AG04450 (cell line): ENCODE data around the gene DTNBP1. TPM values are rescaled to one million over a fixed set of nuclear protein-coding genes. Genes with fewer than 3 reads are reported as not detected.

Experiments
- CTCF ChIA-PET: fragments of 300-600, 350-600 bp; formaldehyde crosslinking; extraction: SDS; loops from one replicate; lab custom pipeline; 2022; ENCODE audit warnings: antibody characterized with exemption, inconsistent platforms; lab: Charles Lee
- POLR2A ChIA-PET: fragments of 350-600 bp; formaldehyde crosslinking; extraction: SDS; loops from one replicate; lab custom pipeline; 2021; ENCODE audit warnings: antibody characterized with exemption, inconsistent platforms; lab: Yijun Ruan, JAX
- DNase-seq: peaks from one replicate; pipeline ENCODE4 v3.0.0-alpha.2; 2011; ENCODE audit warnings: low read depth, low spot score
- H3K27ac ChIP-seq: one replicate; pipeline ENCODE4 v1.5.1; 2012; ENCODE audit warnings: low read depth, low read length, control low read depth
- H3K27me3 ChIP-seq: one replicate; pipeline ENCODE4 v1.6.0; 2012; ENCODE audit warnings: low read length; ENCODE audit not compliant: control insufficient read depth, insufficient read depth
- H3K4me3 ChIP-seq: 2 replicates; pipeline ENCODE4 v1.5.1; 2011; ENCODE audit warnings: mild to moderate bottlenecking, low read depth, low read length, control low read depth
- H3K9me3 ChIP-seq: 2 replicates; pipeline ENCODE4 v1.5.1; 2012; ENCODE audit warnings: low read length; ENCODE audit not compliant: control insufficient read depth, insufficient read depth
- polyA plus RNA-seq: library from polyadenylated mRNA; depleted of rRNA; stranded (reverse); fragments of >200 nt; gene quantifications from 2 replicates; pipeline ENCODE4 v1.2.3, GENCODE V29; 2011
- TF ChIP-seq, protein P1 (sequence below): IDR thresholded peaks from 2 replicates; pipeline ENCODE4 v1.5.1; 2011; ENCODE audit warnings: low read depth, low read length, control low read depth, inconsistent platforms

DTNBP1 gene
- polyA plus RNA-seq, 1 experiment, result 15.2 TPM

DNA sequence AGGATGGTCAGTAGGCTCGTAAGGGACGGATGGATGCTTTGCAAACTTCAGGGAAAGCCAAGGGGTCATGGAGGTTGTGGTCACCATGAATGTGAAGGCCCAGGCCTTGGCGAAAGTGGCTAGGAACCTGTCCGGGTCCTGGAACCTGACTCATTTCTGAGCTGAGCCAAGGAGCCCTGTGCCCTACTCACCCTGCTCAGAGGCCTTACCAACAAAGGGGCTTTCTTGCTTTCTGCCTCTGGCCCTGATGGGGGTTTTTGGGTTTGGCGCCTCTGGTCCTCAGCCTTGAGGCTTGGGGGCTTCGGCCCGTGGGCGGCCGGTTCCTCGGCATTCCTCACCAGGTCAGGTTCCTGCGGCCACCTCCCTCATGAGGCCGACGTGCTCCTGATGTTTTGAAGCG lies 155.1 kb downstream of the DTNBP1 start:
- TF ChIP-seq, protein P1, sequence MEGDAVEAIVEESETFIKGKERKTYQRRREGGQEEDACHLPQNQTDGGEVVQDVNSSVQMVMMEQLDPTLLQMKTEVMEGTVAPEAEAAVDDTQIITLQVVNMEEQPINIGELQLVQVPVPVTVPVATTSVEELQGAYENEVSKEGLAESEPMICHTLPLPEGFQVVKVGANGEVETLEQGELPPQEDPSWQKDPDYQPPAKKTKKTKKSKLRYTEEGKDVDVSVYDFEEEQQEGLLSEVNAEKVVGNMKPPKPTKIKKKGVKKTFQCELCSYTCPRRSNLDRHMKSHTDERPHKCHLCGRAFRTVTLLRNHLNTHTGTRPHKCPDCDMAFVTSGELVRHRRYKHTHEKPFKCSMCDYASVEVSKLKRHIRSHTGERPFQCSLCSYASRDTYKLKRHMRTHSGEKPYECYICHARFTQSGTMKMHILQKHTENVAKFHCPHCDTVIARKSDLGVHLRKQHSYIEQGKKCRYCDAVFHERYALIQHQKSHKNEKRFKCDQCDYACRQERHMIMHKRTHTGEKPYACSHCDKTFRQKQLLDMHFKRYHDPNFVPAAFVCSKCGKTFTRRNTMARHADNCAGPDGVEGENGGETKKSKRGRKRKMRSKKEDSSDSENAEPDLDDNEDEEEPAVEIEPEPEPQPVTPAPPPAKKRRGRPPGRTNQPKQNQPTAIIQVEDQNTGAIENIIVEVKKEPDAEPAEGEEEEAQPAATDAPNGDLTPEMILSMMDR, result no peak
- ChIA-PET POLR2A (no interaction called here), CTCF (no interaction called here)
- H3K27me3 ChIP-seq, result no peaks in the 10 kb centered on the region
- H3K27ac ChIP-seq, result no peak overlapping the region
- no peak for DNase-seq
- H3K4me3 ChIP-seq, result no peak overlapping the region
- no peaks in the 10 kb centered on the region; the same call in 1 of the 2 replicates for H3K9me3 ChIP-seq

DNA sequence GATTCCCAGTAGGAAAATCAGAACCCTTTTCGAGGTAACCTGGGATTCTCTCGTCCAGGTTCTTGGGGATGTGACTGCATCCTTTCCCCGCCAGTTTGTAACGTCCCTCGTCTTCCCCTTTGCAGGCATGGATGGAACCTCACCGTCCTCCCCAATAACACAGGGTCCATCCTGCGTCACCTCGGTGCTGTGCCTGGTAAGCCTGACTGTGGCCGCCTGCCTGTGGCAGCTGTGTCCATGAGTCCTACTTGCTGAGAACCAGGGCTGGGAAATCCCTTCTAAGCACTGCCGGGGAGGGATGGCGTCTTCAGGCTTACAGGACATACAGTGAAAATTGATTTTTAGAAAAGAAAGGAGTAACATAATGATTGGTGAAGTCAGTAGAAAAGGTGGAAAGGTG lies 155.6 kb downstream of the DTNBP1 start:
- CTCF ChIA-PET, result no interaction called here
- Histone ChIP-seq H3K27me3 (no peaks in the 10 kb centered on the region), H3K9me3 (no peaks in the 10 kb centered on the region; the same call in 1 of the 2 replicates), H3K4me3 (no peak overlapping the region), H3K27ac (no peak overlapping the region)
- DNase-seq, result no peak
- POLR2A ChIA-PET, result no interaction called here
- TF ChIP-seq, protein P1, result no peak

DNA sequence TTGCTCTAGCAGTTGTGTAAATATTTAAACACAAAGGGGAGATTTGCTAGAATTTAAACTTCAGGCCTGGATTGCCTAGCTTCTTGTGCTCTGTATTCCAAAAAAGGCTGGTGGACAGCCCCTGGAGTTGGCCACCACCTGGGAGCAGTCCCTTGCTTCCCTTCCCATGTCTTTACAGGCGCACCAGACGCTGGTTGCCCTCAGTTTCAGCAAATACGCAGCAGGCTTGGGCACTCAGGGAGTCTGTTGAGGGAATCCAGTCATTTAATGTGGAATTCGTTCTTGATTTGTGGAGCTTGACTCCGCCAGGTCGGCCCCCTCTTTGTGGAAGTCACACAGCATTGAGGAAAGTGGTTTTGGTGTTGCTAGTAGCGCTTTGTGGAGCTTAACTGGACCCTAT lies 156.8 kb downstream of the DTNBP1 start:
- CTCF ChIA-PET, result no interaction called here

DNA sequence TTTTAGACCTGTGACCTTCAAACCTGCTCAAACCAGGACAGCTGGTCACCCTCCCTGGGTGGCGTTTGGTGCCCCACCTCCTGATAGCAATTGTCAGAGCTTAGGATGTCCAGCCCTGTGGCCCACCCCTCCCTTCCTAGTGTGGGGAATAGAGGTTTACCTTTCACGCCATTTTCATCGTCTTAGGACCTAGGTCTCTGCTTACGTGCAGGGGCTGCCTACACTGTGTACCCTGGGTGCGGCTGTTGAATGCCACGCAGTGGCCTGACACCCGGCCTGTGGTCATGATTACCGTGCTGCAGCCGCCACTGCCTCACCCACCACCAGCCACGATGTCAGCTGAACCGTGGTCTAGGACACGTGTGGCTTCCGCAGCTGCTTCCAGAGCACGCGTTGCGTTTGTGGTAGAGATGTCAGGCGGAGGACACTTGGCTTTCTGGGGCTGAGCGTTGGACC lies 157.3 kb downstream of the DTNBP1 start:
- ChIA-PET POLR2A (interaction anchor here (0.7 to 1.4 kb wide), 3 partner anchors 119 to 1363 kb away, joined by 3 to 6 read pairs (median 5); no protein-coding TSS in a partner anchor), CTCF (no interaction called here)
- Histone ChIP-seq H3K27me3 (no peaks in the 10 kb centered on the region), H3K4me3 (peak overlapping the region; percentile 25), H3K27ac (peak overlapping the region; percentile 80), H3K9me3 (no peaks in the 10 kb centered on the region; the same call in 1 of the 2 replicates)
- DNase-seq, result no peak
- TF ChIP-seq, protein P1, result no peak

More for the DNA sequence above, 156.8 kb downstream of the DTNBP1 start:
- no peaks in the 10 kb centered on the region; the same call in 1 of the 2 replicates for H3K9me3 ChIP-seq
- H3K27me3 ChIP-seq, result no peaks in the 10 kb centered on the region
- H3K4me3 ChIP-seq, result no peak overlapping the region
- POLR2A ChIA-PET, result no interaction called here
- no peak for DNase-seq
- TF ChIP-seq, protein P1, result no peak
- no peak overlapping the region for H3K27ac ChIP-seq

- POLR2A ChIA-PET, result interaction anchor here (0.7 to 1.4 kb wide), 4 partner anchors 43 to 1362 kb away, joined by 3 to 6 read pairs (median 4); no protein-coding TSS in a partner anchor
- H3K27me3 ChIP-seq, result no peaks in the 10 kb centered on the region
- TF ChIP-seq, protein P1, result no peak
- peak; percentile 97 for DNase-seq
- peak overlapping the region; percentile 37 for H3K4me3 ChIP-seq
- H3K27ac ChIP-seq, result peak overlapping the region; percentile 84
- CTCF ChIA-PET, result interaction anchor here (1.2 to 1.3 kb wide), 2 partner anchors 118 to 1375 kb away, joined by 3 read pairs; no protein-coding TSS in a partner anchor
- no peaks in the 10 kb centered on the region; the same call in 1 of the 2 replicates for H3K9me3 ChIP-seq
These were observed 158.1 kb downstream of the DTNBP1 start for GRCh38 chr6:15504581-15505350.
